Neural crest cell (in vitro differentiated cells): ENCODE measurements around the gene SDK1. TPM values are rescaled to one million over a fixed set of nuclear protein-coding genes. Genes with fewer than 3 reads are reported as not detected.
A peak's percentile ranks its signal among the peaks of the same experiment; 100 is the strongest.

ENCODE experiments used
- DNase-seq: peaks from one replicate; pipeline ENCODE4 v3.0.0; 2021; ENCODE audit warnings: low read depth, mixed read lengths, low spot score
- H3K27ac Mint-ChIP-seq: one replicate; pipeline ENCODE4 v1.8.0; 2021; ENCODE audit warnings: mild to moderate bottlenecking, mixed read lengths; ENCODE audit not compliant: unreplicated experiment
- H3K27me3 Mint-ChIP-seq: 2 replicates; pipeline ENCODE4 v1.8.0; 2021; ENCODE audit warnings: low read depth, mild to moderate bottlenecking, mixed read lengths
- H3K36me3 Mint-ChIP-seq: 2 replicates; pipeline ENCODE4 v1.8.0; 2021; ENCODE audit warnings: low read depth, mild to moderate bottlenecking, mixed read lengths
- H3K4me1 Mint-ChIP-seq: 2 replicates; pipeline ENCODE4 v1.8.0; 2021; ENCODE audit warnings: mixed read lengths
- H3K4me3 Mint-ChIP-seq: one replicate; pipeline ENCODE4 v1.8.0; 2021; ENCODE audit warnings: mild to moderate bottlenecking, mixed read lengths
- H3K9me3 Mint-ChIP-seq: 2 replicates; pipeline ENCODE4 v1.8.0; 2021; ENCODE audit warnings: mixed read lengths
- total RNA-seq: library from RNA; stranded (reverse); gene quantifications from 2 replicates; pipeline ENCODE4 v1.2.1, GENCODE V29; 2021
- TF ChIP-seq, protein P1 (sequence below): fragments of 200-600 bp; sonication (generic); conservative IDR thresholded peaks from 2 replicates; pipeline ENCODE4 v1.5.0; 2021; ENCODE audit warnings: antibody characterized with exemption, mild to moderate bottlenecking

SDK1 gene
- total RNA-seq, 1 donor from 2014 or later: 11.6 TPM

DNA sequence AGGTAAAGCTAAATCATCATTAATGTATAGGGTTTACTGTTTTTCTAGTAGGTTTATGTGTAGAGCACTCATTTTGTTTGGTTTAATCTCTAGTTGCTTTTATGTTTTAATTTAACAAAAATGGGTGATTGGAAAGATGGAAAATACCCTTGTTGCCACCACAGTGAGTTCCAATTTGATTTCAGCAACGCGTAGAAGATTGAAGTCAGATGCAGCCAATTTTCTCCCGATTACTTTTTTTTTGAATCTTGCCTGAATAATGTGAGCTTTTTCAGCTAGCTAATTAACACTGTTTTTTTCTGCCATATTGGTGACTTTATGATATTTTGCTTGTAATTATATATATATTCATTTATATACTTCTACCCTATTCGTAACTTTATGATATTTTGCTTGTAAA, 293.8 kb downstream of the SDK1 start:
- DNase-seq: no peak
- no peaks in the 10 kb centered on the region for H3K9me3 Mint-ChIP-seq
- H3K27me3 Mint-ChIP-seq: no peaks in the 10 kb centered on the region
- H3K4me3 Mint-ChIP-seq: no peak overlapping the region
- no peaks in the 10 kb centered on the region for H3K36me3 Mint-ChIP-seq
- no peak overlapping the region for H3K27ac Mint-ChIP-seq
- TF ChIP-seq, protein P1, sequence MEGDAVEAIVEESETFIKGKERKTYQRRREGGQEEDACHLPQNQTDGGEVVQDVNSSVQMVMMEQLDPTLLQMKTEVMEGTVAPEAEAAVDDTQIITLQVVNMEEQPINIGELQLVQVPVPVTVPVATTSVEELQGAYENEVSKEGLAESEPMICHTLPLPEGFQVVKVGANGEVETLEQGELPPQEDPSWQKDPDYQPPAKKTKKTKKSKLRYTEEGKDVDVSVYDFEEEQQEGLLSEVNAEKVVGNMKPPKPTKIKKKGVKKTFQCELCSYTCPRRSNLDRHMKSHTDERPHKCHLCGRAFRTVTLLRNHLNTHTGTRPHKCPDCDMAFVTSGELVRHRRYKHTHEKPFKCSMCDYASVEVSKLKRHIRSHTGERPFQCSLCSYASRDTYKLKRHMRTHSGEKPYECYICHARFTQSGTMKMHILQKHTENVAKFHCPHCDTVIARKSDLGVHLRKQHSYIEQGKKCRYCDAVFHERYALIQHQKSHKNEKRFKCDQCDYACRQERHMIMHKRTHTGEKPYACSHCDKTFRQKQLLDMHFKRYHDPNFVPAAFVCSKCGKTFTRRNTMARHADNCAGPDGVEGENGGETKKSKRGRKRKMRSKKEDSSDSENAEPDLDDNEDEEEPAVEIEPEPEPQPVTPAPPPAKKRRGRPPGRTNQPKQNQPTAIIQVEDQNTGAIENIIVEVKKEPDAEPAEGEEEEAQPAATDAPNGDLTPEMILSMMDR: no peak
- H3K4me1 Mint-ChIP-seq: peaks cover 19% of the 10 kb centered on the region

DNA sequence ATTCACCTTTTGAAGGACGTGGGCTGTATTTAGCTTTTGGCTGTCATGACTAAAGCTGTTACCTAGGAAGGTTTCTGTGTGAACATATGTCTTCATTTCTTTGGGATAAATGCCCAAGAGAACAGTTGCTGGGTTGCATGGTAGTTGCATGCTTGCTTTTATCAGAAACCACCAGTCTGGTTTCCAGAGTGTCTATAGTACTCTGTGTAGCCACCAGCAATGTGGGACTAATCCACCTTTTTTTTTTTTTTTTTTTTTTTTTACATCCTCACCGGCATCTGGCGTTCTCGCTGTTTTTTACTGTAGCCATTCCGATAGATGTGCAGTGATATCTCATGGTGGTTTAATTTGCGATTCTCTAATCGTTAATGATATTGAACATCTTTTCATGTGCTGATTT, 297.8 kb downstream of the SDK1 start:
- TF ChIP-seq, protein P1: no peak
- Mint-ChIP-seq H3K4me3 (no peak overlapping the region), H3K27me3 (no peaks in the 10 kb centered on the region), H3K27ac (no peak overlapping the region), H3K4me1 (peaks cover 4% of the 10 kb centered on the region), H3K36me3 (no peaks in the 10 kb centered on the region), H3K9me3 (peaks cover 3% of the 10 kb centered on the region)
- DNase-seq: no peak

DNA sequence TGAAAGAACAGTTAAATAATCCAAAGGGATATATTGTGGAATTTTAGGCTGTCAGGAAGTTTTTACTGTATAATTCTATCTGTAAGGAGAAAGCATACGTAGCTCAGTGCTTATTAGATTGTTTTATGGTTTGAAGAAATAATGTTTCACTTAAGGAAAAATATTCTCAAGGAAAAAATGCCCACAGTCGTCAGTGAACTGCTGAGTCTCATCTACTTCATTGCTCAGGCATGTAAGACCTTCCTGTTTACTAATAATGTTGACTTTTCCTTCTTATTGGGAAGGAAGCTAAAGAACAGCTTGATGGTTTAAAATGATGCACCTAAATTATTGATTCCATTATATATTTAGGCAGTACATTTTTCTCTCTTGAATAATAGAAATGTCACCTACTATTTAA, 304.2 kb downstream of the SDK1 start:
- no peak overlapping the region for H3K27ac Mint-ChIP-seq
- no peaks in the 10 kb centered on the region for H3K4me1 Mint-ChIP-seq
- H3K9me3 Mint-ChIP-seq: peaks cover 6% of the 10 kb centered on the region
- no peaks in the 10 kb centered on the region for H3K27me3 Mint-ChIP-seq
- H3K36me3 Mint-ChIP-seq: no peaks in the 10 kb centered on the region
- no peak overlapping the region for H3K4me3 Mint-ChIP-seq
- no peak for DNase-seq
- TF ChIP-seq, protein P1: no peak

- no peak for DNase-seq
- no peaks in the 10 kb centered on the region for H3K36me3 Mint-ChIP-seq
- H3K9me3 Mint-ChIP-seq: peaks cover 4% of the 10 kb centered on the region
- no peaks in the 10 kb centered on the region for H3K4me1 Mint-ChIP-seq
- H3K4me3 Mint-ChIP-seq: no peak overlapping the region
- no peaks in the 10 kb centered on the region for H3K27me3 Mint-ChIP-seq
- TF ChIP-seq, protein P1: no peak
- no peak overlapping the region for H3K27ac Mint-ChIP-seq
Measured at GRCh38 chr7:3606436-3606835, 305.4 kb downstream of the SDK1 start.

- Mint-ChIP-seq H3K27ac (no peak overlapping the region), H3K4me1 (no peaks in the 10 kb centered on the region), H3K4me3 (no peak overlapping the region), H3K36me3 (no peaks in the 10 kb centered on the region), H3K27me3 (no peaks in the 10 kb centered on the region), H3K9me3 (peaks cover 4% of the 10 kb centered on the region)
- no peak for DNase-seq
- TF ChIP-seq, protein P1: no peak
Measured at GRCh38 chr7:3607847-3608246, 306.8 kb downstream of the SDK1 start.

- no peak for DNase-seq
- TF ChIP-seq, protein P1: no peak
- Mint-ChIP-seq H3K9me3 (peaks cover 2% of the 10 kb centered on the region), H3K27ac (peak overlapping the region; percentile 58), H3K4me3 (no peak overlapping the region), H3K36me3 (peaks cover 2% of the 10 kb centered on the region), H3K4me1 (no peaks in the 10 kb centered on the region), H3K27me3 (no peaks in the 10 kb centered on the region)
Measured at GRCh38 chr7:3616306-3616705, 315.3 kb downstream of the SDK1 start.
